Activated CD4-positive, alpha-beta T cell treated with anti-CD3 and anti-CD28 coated beads for 36 hours (primary cell): ENCODE data around the gene APC. TPM values are rescaled to one million over a fixed set of nuclear protein-coding genes. Genes with fewer than 3 reads are reported as not detected.

Experiments
- ATAC-seq: fragments of 200-7000 bp; cut with Tn5 transposase; one replicate; pipeline ENCODE4 v1.10.0; 2021; ENCODE audit warnings: mild to moderate bottlenecking, moderate library complexity
- CTCF ChIA-PET: fragments of 350-600 bp; sonication (Branson Sonifier 250); formaldehyde crosslinking; loops from one replicate; lab custom pipeline; 2021; ENCODE audit warnings: antibody characterized with exemption; lab: Charles Lee
- POLR2A ChIA-PET: fragments of 350-600 bp; sonication (Branson Sonifier 250); formaldehyde crosslinking; loops from one replicate; lab custom pipeline; 2021; ENCODE audit warnings: antibody characterized with exemption, inconsistent platforms; lab: Charles Lee
- DNase-seq: peaks from one replicate; pipeline ENCODE4 v3.0.0-alpha.2; 2020
- H3K27ac Mint-ChIP-seq: one replicate; pipeline ENCODE4 v1.8.0; 2021; ENCODE audit warnings: mixed read lengths
- H3K27me3 Mint-ChIP-seq: one replicate; pipeline ENCODE4 v1.8.0; 2021; ENCODE audit warnings: mixed read lengths
- H3K36me3 Mint-ChIP-seq: one replicate; pipeline ENCODE4 v1.8.0; 2021; ENCODE audit warnings: low read depth, mixed read lengths
- H3K4me1 Mint-ChIP-seq: one replicate; pipeline ENCODE4 v1.8.0; 2021; ENCODE audit warnings: mixed read lengths
- H3K4me3 Mint-ChIP-seq: one replicate; pipeline ENCODE4 v1.8.0; 2021; ENCODE audit warnings: mild to moderate bottlenecking, moderate library complexity, mixed read lengths
- H3K9me3 Mint-ChIP-seq: one replicate; pipeline ENCODE4 v1.8.0; 2021; ENCODE audit warnings: low read depth, mixed read lengths
- intact Hi-C, 2 experiments: fragments of 100-400 bp; cut with DNase I in 1 of 2; cut with micrococcal nuclease in 1 of 2; formaldehyde crosslinking; loops; one replicate each; pipeline versions ENCODE4 v1.14.2 to v1.15.1; 2022 to 2024; cut with DNase I, micrococcal nuclease
- total RNA-seq, 2 experiments: library from RNA; stranded (reverse); gene quantifications; one replicate each; pipeline ENCODE4 v1.2.3, GENCODE V29; 2021

APC gene
- total RNA-seq, result 10 to 100 TPM; 20.1 to 22.3 TPM

DNA sequence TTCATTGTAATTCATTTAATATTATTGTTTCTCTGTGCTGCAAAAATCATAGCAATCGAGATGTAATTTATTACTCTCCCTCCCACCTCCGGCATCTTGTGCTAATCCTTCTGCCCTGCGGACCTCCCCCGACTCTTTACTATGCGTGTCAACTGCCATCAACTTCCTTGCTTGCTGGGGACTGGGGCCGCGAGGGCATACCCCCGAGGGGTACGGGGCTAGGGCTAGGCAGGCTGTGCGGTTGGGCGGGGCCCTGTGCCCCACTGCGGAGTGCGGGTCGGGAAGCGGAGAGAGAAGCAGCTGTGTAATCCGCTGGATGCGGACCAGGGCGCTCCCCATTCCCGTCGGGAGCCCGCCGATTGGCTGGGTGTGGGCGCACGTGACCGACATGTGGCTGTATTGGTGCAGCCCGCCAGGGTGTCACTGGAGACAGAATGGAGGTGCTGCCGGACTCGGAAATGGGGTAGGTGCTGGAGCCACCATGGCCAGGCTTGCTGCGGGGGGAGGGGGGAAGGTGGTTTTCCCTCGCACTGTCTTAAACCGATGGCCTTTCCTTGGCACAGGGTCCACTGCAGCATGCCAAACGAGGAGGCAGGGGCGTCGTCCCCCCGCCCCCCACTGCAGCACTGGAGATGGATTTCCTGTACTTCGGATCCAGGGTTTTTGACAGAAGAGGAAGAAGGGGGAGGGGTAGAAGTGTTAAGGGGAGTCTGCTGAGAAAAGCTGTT, at the start of gene APC:
TSS of gene APC (plus strand) at position 423 of the 728 bp plus-strand sequence. CDS start 17,006 bp downstream, outside the sequence.
- ChIA-PET CTCF (interaction anchor here (0.6 to 1.9 kb wide), 7 partner anchors 9 to 643 kb away, joined by 3 to 9 read pairs (median 4); no protein-coding TSS in a partner anchor), POLR2A (interaction anchor here (0.6 to 1.0 kb wide), 2 partner anchors 30 to 131 kb away, joined by 3 to 6 read pairs; no protein-coding TSS in a partner anchor)
- Mint-ChIP-seq H3K4me3 (peak within 1 kb of the TSS; percentile 93), H3K27me3 (no peaks in the 10 kb centered on the region), H3K4me1 (peaks cover 16% of the 10 kb centered on the region), H3K9me3 (no peaks in the 10 kb centered on the region), H3K36me3 (peaks cover 4% of the 10 kb centered on the region), H3K27ac (peak within 1 kb of the TSS; percentile 83)
- peak; percentile 92 for DNase-seq
- ATAC-seq, result peak; percentile 99
- intact Hi-C loops, result loop anchor here (1.0 to 10.0 kb wide), 3 partner anchors 30 to 573 kb away; partner anchors contain the start of gene SRP19 (in 1 of the 2)

DNA sequence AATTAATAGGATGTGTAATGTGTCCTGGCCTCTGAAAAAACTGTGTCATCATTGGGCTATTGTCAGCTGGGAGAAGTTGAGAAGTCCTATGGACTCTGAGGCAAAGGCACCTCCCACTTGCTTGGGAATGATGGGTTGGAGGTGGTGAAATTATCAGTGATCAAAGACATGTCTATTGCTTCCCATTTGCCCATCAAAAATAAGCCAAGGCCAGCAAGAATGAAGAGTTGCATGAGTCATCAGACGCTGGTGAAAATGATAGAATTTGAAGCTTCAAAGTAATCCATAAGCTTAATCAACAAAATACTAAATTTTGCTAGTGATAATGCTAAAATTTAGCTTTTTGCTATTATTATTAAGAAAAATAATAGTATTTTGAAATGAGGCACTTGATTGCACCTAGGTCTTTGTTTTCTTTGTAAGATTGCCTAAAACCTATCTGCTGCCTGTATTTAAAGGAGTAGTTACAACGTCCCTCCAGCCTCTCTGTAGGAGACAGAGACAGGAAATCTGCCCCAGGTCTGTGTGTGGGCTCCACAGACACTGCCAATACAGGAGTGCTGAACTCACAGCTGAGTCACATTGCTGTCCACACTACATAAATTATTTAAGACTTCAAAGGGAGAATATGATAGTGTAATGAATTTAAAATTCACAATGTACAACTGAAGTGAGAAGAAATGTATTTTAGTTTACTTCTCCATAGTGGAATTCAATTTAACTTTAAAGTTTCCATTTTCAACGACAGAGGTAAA, 48.4 kb upstream of the APC start:
- ChIA-PET CTCF (interaction anchor here (0.6 to 8.5 kb wide), 8 partner anchors 8 to 157 kb away, joined by 3 to 81 read pairs (median 3); no protein-coding TSS in a partner anchor), POLR2A (interaction anchor here (0.5 kb wide), 1 partner anchor 903 kb away, joined by 3 read pairs; no protein-coding TSS in a partner anchor)
- intact Hi-C loops, result no loop called here
- no peak overlapping the region for H3K27ac Mint-ChIP-seq
- H3K36me3 Mint-ChIP-seq, result no peaks in the 10 kb centered on the region
- DNase-seq (no peak), ATAC-seq (no peak)
- H3K4me1 Mint-ChIP-seq, result no peaks in the 10 kb centered on the region
- no peaks in the 10 kb centered on the region for H3K9me3 Mint-ChIP-seq
- H3K4me3 Mint-ChIP-seq, result no peak overlapping the region
- H3K27me3 Mint-ChIP-seq, result peaks cover 23% of the 10 kb centered on the region

DNA sequence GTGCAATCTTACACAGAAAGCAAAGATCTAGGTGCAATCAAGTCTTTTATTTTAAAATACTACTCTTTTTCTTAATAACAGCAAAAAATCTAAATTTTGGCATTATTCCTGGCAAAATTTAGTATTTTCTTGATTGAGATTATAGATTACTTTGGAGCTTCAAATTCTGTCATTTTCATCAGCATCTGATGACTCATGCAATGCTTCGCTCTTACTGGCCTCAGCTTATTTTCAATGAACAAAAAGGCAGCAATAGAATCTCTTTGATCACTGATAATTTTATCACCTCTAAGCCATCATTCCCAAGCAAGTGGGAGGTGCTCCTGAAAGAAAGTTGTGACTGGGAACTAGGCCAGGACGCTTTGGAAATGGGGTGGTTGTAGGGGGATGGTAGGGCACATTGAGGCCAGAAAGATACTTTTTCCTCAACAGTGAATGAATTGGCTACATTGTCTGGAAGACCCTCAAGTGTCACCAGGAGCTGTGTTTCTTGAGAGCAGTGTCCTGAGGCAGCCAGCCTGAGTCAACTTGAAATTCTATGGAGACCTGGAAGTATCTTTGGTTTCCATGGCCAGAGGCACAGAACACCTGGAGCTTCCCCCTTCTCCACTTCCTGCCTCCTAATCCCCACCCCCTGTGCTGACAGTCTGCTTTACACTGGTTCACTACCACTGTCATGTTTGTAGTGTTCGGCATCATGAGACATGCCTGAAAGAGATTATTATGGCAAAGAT, 46.9 kb upstream of the APC start:
- ATAC-seq, result no peak

DNA sequence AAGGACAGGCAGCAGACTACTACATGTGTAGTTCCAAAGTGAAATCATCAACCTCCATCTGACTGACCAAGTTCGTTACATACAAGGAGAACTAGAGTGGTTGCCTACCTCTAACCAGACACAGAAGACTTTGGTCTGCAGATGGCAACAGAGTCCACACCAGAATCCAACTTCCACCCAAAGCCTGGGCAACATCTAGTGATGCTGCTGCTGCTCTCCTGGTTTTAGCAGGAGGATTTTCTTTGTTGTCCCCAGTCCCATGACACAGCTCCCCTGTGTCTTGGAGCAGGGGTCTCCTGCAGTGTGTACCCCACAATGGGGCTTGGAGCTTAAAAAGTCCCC, 46.4 kb upstream of the APC start:
- Mint-ChIP-seq H3K36me3 (no peaks in the 10 kb centered on the region), H3K27me3 (peaks cover 28% of the 10 kb centered on the region), H3K4me1 (no peaks in the 10 kb centered on the region), H3K4me3 (no peak overlapping the region), H3K27ac (no peak overlapping the region), H3K9me3 (no peaks in the 10 kb centered on the region)
- ATAC-seq (no peak), DNase-seq (no peak)
- POLR2A ChIA-PET, result interaction anchor here (0.6 kb wide), 1 partner anchor 904 kb away, joined by 5 read pairs; no protein-coding TSS in a partner anchor
- intact Hi-C loops, result loop anchor here (1.0 to 5.0 kb wide), 4 partner anchors 65 to 231 kb away; partner anchors contain the start of gene REEP5 (in 1 of the 2)
- CTCF ChIA-PET, result interaction anchor here (0.9 to 8.5 kb wide), 8 partner anchors 10 to 157 kb away, joined by 3 to 81 read pairs (median 4); partner anchors contain the start of gene APC

More for the DNA sequence above, 46.9 kb upstream of the APC start:
- H3K27ac Mint-ChIP-seq, result no peak overlapping the region
- peaks cover 28% of the 10 kb centered on the region for H3K27me3 Mint-ChIP-seq
- no peaks in the 10 kb centered on the region for H3K4me1 Mint-ChIP-seq
- H3K4me3 Mint-ChIP-seq, result no peak overlapping the region
- H3K36me3 Mint-ChIP-seq, result no peaks in the 10 kb centered on the region
- intact Hi-C loops, result loop anchor here (1.0 to 5.0 kb wide), 4 partner anchors 66 to 232 kb away; partner anchors contain the start of gene REEP5 (in 1 of the 2)
- no peaks in the 10 kb centered on the region for H3K9me3 Mint-ChIP-seq
- no peak for DNase-seq
- ChIA-PET POLR2A (interaction anchor here (0.6 kb wide), 1 partner anchor 905 kb away, joined by 5 read pairs; no protein-coding TSS in a partner anchor), CTCF (interaction anchor here (0.9 to 8.5 kb wide), 7 partner anchors 10 to 68 kb away, joined by 3 to 81 read pairs (median 5); partner anchors contain the start of gene APC)

DNA sequence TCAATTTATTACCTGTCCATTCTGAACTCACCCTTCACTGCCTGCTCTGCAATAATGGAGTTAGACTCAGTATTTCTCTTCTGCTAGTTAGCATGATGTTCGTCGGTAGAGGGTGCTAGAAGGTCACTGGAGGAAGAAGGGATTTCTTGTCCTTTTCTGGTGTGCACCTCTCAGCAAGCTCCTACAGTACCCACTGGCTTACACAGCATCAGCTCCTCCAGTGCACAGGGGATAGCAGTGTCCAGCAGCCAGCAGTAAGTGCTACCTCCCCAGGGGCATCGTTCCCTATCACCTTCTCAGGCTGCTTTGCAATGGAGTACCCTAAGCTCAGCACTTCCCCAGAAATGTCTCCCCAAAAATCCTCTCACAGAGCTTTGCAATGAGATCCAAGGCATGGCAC, 45.9 kb upstream of the APC start:
- ATAC-seq, result peak; percentile 68

DNA sequence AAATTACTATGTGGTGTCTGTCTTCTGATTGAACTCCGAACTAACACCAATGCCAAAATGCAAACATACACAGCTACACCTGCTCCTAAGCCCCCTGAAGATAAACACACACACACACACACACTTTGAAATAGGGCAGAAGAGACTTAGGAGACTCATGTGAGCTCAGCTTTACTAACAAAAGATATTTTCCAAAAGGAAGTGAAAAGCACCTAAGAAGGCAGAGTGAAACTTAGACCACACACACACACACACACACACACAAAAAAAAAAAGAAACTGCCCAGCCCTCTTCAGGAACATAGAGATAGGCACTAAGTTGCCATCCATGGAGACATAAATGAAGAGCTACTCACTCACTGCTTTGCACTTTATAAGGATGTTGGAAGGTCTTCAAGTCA, 45.2 kb upstream of the APC start:
- H3K36me3 Mint-ChIP-seq, result no peaks in the 10 kb centered on the region
- peaks cover 28% of the 10 kb centered on the region for H3K27me3 Mint-ChIP-seq
- CTCF ChIA-PET, result interaction anchor here (0.6 to 8.5 kb wide), 6 partner anchors 9 to 142 kb away, joined by 3 to 81 read pairs (median 4); partner anchors contain the start of gene APC
- H3K27ac Mint-ChIP-seq, result no peak overlapping the region
- ATAC-seq (no peak), DNase-seq (no peak)
- no peaks in the 10 kb centered on the region for H3K4me1 Mint-ChIP-seq
- no peaks in the 10 kb centered on the region for H3K9me3 Mint-ChIP-seq
- H3K4me3 Mint-ChIP-seq, result no peak overlapping the region
- POLR2A ChIA-PET, result no interaction called here
- intact Hi-C loops, result loop anchor here in 1 of 2 experiments (5.0 kb wide), 1 partner anchor 230 kb away; the partner anchor contains the start of gene REEP5

More for the DNA sequence above, 45.9 kb upstream of the APC start:
- peak; percentile 52 for DNase-seq
- H3K9me3 Mint-ChIP-seq, result no peaks in the 10 kb centered on the region
- H3K27me3 Mint-ChIP-seq, result peaks cover 29% of the 10 kb centered on the region
- no peak overlapping the region for H3K4me3 Mint-ChIP-seq
- intact Hi-C loops, result loop anchor here (1.0 to 5.0 kb wide), 4 partner anchors 65 to 231 kb away; partner anchors contain the start of gene REEP5 (in 1 of the 2)
- POLR2A ChIA-PET, result interaction anchor here (0.6 kb wide), 1 partner anchor 904 kb away, joined by 5 read pairs; no protein-coding TSS in a partner anchor
- H3K4me1 Mint-ChIP-seq, result no peaks in the 10 kb centered on the region
- no peak overlapping the region for H3K27ac Mint-ChIP-seq
- no peaks in the 10 kb centered on the region for H3K36me3 Mint-ChIP-seq
- CTCF ChIA-PET, result interaction anchor here (0.6 to 8.5 kb wide), 10 partner anchors 10 to 157 kb away, joined by 3 to 81 read pairs (median 4); partner anchors contain the start of gene APC

DNA sequence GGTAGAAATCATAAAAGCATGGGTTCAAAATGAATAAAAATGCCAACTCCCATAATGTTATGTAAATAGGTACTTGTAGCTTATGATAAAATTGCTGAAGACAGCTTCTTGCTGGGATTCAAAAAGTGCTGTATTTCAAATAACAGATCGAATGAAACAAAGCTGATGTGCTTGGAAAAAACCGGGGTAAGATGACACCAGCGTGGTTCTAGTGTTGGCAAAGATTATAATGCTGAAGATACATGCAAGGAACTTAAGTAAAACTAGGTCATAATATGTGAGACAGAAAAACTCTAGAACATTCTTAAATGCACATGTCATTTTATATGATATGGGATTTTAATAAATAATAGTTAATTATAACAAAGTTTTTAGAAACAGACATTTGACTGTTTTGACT, 44.4 kb upstream of the APC start:
- no peak overlapping the region for H3K27ac Mint-ChIP-seq
- ATAC-seq (no peak), DNase-seq (no peak)
- POLR2A ChIA-PET, result no interaction called here
- no peaks in the 10 kb centered on the region for H3K4me1 Mint-ChIP-seq
- CTCF ChIA-PET, result interaction anchor here (0.8 to 8.5 kb wide), 3 partner anchors 62 to 1240 kb away, joined by 3 to 81 read pairs (median 7); no protein-coding TSS in a partner anchor
- intact Hi-C loops, result loop anchor here in 1 of 2 experiments (5.0 kb wide), 1 partner anchor 229 kb away; the partner anchor contains the start of gene REEP5
- H3K27me3 Mint-ChIP-seq, result peaks cover 26% of the 10 kb centered on the region
- H3K36me3 Mint-ChIP-seq, result no peaks in the 10 kb centered on the region
- no peak overlapping the region for H3K4me3 Mint-ChIP-seq
- no peaks in the 10 kb centered on the region for H3K9me3 Mint-ChIP-seq

DNA sequence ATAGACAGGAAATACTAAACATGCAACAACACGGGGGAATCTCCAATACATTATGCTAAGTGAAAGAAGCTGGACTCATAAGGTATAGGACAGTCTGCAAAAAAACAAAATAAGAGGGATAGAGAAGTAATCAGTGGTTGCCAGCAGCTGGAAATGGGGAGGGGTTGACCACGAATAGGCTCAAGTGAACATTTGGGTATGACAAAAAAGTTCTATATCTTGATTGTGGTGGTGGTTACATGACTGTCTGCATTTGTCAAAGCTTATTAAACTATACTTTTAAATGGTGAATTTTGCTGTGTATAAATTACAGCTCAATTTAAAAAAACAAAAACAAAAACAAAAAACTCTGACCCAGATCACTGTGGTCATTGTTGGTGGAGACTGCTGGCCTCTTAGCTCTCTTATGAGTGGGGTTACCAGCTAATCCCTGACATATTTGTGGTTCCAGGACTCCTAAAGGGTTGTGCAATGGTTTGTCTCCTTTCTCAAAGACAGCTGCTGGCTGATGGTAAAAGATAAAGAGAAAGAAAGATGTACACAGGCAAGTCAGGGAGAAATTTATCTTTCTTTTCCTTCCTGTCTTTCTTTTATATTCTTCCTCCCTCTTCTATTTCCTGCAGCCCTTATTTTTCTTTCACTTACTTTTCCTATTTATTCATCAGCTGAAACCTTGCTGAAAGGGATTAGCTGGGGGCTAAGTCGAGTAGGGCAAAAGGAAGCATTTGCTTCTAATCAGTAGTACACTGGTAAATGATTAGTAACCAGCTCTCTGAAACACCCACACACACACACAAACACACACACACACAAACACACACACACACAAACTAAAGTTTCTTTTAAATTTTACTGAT, 42.6 kb upstream of the APC start:
- intact Hi-C loops, result loop anchor here in 1 of 2 experiments (5.0 kb wide), 1 partner anchor 227 kb away; the partner anchor contains the start of gene REEP5
- CTCF ChIA-PET, result interaction anchor here (0.6 to 8.5 kb wide), 5 partner anchors 13 to 210 kb away, joined by 3 to 81 read pairs (median 3); no protein-coding TSS in a partner anchor
- POLR2A ChIA-PET, result interaction anchor here (0.9 kb wide), 1 partner anchor 25 kb away, joined by 3 read pairs; no protein-coding TSS in a partner anchor

DNA sequence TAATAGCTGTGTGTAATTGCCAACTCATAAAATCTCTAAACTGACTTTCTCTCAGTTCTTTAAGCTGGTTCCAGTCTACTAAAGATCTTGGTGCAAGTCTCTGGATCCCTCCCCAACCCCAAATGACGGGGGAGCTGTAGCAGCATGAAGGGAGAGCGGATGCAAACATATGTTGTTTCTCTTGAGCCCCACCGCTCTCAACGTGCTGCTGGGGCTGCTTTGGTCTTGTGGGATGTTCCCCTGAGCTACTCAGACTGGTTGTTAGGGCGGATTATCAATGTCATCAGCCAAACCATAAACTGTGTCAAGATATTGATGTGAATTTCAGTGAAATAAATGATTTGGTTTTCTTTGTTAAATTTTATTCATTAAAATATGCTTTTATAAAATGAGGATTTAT, 40.9 kb upstream of the APC start:
- ChIA-PET CTCF (interaction anchor here (0.7 kb wide), 1 partner anchor 28 kb away, joined by 4 read pairs; no protein-coding TSS in a partner anchor), POLR2A (no interaction called here)
- intact Hi-C loops, result no loop called here
- ATAC-seq, result no peak
- peaks cover 21% of the 10 kb centered on the region for H3K27me3 Mint-ChIP-seq
- H3K4me3 Mint-ChIP-seq, result no peak overlapping the region
- no peaks in the 10 kb centered on the region for H3K4me1 Mint-ChIP-seq
- H3K36me3 Mint-ChIP-seq, result no peaks in the 10 kb centered on the region
- DNase-seq, result no peak
- H3K27ac Mint-ChIP-seq, result no peak overlapping the region
- no peaks in the 10 kb centered on the region for H3K9me3 Mint-ChIP-seq

More for the DNA sequence above, 42.6 kb upstream of the APC start:
- Mint-ChIP-seq H3K36me3 (no peaks in the 10 kb centered on the region), H3K27ac (no peak overlapping the region), H3K9me3 (no peaks in the 10 kb centered on the region), H3K4me1 (no peaks in the 10 kb centered on the region), H3K27me3 (peaks cover 29% of the 10 kb centered on the region), H3K4me3 (no peak overlapping the region)
- DNase-seq (no peak), ATAC-seq (no peak)
